SIG-M5 treated with dmso at 0.1 percent for 504 hours (cell line): ENCODE measurements around the gene HNRNPH1.
A peak's percentile ranks its signal among the peaks of the same experiment; 100 is the strongest.
"Not testable (repeated sequence)": the region's sequence is repeated elsewhere in the genome, so short reads cannot be mapped to it uniquely, and the experiment has no call there.

Experiments
- DNase-seq: peaks from one replicate; lab custom pipeline; 2025; ENCODE audit not compliant: unreplicated experiment; lab: John Stamatoyannopoulos, UW

HNRNPH1 gene, protein sequence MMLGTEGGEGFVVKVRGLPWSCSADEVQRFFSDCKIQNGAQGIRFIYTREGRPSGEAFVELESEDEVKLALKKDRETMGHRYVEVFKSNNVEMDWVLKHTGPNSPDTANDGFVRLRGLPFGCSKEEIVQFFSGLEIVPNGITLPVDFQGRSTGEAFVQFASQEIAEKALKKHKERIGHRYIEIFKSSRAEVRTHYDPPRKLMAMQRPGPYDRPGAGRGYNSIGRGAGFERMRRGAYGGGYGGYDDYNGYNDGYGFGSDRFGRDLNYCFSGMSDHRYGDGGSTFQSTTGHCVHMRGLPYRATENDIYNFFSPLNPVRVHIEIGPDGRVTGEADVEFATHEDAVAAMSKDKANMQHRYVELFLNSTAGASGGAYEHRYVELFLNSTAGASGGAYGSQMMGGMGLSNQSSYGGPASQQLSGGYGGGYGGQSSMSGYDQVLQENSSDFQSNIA

GRCh38 chr5:179623003-179623905, at the start of gene HNRNPH1:
Gene HNRNPH1, minus strand, starts transcription at chr5:179623671. Its CDS starts 538 bp downstream, at chr5:179623133.
- DNase-seq: peak; percentile 99

DNA sequence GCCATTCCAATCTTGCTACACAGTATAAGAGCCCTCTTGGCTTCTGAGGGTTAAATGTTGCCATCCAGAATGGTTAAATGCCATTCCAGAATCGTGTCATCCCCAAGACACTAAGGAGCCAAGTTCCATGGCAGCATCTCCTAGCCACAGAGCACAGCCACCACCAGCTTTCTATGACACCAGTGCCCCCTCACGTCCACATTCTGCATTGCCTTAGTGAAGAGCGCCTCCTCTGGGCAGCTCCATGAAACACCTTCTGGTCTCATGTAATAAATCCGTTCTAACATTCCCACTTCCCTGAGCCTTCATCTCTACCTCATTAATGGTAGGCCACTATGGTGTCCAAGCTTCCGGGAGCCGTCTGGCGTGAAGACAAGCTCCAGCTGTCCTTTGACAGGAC, 44.9 kb upstream of the HNRNPH1 start:
- DNase-seq: peak; percentile 82

DNA sequence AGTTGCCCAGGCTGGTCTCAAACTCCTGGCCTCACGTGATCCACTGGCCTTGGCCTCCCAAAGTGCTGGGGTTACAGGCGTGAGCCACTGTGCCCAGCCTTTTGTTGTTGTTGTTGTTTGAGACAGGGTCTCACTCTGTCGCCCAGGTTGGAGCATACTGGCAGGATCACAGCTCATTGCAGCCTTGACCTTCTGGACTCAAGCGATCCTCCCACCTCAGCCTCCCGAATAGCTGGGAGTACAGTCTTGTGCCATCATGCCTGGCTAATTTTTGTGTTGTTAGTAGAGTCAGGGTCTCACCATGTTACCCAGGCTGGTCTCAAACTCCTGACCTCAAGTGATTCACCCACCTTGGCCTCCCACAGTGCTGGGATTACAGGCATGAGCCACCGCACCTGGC, 38.2 kb upstream of the HNRNPH1 start:
- DNase-seq: not testable (repeated sequence)

DNA sequence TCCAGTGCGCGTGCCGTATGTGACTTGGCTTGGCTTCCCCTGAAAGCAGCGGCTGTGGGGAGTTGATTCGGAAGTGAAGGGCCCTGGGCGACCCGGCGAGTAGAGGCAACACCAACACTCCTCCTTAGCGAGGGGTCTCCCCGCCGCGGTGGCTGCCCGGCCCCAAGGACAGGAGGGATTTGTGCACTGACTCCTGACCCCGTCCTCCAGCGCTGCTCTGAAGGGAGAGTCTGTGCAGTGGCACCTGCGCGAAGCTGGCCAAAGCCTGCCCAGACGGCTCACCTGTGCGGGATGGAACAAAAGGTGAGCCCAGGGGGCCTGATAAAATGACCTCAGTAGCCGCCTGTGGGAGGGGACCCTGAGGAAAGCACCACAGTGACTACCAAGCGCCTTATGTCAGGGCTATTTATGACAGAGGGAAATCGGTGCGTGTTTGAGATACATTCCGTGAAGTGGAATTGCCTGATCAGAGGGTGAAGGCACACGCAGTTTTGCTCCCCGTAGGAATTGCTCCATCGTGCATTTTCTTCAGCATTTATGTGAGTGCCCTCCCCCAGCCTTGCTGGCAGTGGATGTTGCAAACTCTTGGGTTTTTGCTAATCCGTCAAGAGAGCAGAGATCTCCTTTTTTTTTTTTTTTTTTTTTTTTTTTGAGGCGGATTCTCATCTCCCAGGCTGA, 34.8 kb upstream of the HNRNPH1 start:
- peak; percentile 82 for DNase-seq

DNA sequence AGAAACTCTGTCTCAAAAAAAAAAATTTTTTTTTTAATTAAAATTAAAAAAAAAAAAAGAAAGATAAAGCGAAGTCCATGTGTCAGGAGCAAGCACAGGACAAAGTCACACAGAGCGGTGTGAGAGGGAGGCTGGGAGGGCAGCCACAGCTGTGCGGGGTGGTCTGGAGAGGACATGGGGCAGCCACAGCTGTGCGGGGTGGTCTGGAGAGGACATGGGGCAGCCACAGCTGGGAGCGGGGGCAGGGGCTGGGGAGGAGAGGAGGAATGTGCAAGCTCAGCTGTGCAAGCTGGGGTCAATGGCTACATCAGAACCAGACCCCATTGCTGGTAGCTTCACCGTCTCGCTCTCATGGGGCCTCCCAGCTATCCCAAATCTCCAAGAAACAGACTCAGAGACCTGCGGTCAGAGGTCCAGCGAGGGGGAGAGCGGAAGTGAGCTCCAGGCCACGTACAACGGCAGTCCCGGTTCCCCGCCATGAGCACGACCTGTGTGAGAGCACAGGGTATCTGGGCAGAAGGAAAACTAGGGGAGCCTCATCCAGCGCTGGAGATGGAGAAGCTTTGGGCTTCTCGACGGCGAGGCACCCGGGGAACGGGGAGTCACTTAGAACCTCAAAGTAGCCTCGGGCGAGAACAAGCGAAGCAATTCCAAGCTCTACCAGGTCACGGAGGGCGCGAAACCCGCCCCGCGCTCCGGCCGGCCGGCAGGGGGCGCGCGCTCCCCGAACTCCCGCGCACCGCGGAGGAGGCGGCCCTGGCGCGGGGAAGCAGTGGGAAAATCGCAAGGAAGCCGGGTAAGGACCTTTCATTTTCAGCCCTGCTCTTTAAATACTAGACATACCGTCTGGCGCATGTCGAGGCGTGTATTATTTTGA, 34.1 kb upstream of the HNRNPH1 start:
- DNase-seq: not testable (repeated sequence)

DNA sequence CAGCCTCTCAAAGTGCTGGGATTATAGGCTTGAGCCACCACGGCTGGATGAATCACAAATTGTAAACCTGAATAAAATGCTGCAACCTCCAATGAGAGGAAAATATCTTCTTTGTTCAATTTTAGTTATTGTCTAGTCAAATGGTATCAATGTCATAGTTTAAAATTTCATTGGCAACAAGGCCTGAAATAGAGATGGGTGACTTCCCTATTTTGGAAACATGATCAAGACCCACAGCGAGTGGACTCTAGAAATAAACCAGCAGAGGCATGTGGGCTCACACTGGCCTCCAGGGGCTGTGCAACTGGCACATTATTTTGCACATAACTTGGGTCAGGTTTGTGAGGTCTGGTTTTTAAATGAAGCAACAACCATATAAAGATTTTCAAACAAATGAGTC, 29.7 kb upstream of the HNRNPH1 start:
- peak; percentile 23 for DNase-seq

- not testable (repeated sequence) for DNase-seq
Observed at GRCh38 chr5:179650245-179650644, 26.8 kb upstream of the HNRNPH1 start.

DNA sequence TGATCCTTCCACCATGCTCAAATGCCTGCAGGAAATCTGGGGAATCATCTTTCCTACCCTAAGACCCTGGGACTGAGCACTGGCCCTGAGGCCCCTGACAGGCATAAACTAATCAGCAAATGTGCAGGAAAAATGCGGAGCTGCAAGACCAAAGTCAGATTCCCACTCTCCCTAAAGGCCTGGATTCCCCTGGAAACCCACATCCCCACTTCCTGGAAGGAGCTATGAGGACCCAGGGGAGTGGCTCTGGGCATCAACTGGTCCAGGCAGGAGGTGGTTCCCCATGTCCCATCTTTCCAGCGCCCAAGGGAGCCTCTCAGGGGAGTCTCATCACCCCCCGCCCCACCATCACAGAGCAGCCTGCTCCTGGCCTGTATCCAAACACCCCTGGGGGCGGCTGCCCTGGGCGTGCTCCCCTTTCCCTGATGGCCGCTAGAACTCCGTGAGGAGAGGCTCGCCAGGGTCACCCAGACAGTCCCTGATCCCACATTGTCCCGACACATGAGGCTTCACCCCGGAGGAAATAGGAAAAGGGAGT, 25.8 kb upstream of the HNRNPH1 start:
- not testable (repeated sequence) for DNase-seq

DNA sequence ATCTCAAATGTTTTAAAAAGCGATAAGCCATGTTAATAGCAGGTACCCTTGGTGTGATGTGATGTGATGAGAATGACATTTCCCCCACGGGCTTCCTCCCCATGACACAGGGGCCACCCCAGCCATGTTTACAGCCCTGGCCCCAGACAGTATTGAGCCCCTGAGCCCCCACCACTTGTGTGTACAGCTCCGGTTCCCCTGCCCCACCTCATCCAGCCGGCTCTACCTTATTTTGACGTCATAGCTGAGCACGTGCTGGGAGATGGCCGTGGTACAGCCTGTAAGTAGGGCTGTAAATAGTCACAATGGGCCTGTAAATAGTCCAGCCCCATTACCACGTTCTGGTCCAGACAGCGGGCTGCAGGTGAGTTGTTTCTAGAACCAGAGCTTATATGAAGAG, 24.9 kb upstream of the HNRNPH1 start:
- DNase-seq: no peak

DNA sequence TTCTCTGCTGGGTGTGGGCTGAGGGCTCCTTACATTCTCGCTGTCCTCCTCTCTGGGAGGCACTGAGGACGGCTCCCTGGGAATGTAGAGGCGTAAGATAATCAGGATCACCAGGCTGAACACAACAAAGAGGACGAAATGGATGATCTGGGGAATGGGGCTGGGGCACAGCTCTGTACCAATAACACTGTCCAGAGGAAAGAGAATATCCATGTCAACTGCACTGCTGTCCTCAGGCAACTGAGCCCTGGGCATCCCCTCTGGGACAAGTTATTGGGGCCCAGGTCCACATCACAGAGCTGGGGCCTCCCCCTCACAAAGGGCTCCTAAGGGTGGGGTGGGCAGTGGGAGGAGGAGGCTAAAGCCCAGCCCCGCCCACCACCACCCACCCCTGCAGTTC, 21.3 kb upstream of the HNRNPH1 start:
- not testable (repeated sequence) for DNase-seq

- DNase-seq: not testable (repeated sequence)
Observed at GRCh38 chr5:179643141-179643920, 19.9 kb upstream of the HNRNPH1 start.

GRCh38 chr5:179642626-179643025, 19.2 kb upstream of the HNRNPH1 start:
- DNase-seq: not testable (repeated sequence)

- not testable (repeated sequence) for DNase-seq
Observed at GRCh38 chr5:179641745-179642144, 18.3 kb upstream of the HNRNPH1 start.

DNA sequence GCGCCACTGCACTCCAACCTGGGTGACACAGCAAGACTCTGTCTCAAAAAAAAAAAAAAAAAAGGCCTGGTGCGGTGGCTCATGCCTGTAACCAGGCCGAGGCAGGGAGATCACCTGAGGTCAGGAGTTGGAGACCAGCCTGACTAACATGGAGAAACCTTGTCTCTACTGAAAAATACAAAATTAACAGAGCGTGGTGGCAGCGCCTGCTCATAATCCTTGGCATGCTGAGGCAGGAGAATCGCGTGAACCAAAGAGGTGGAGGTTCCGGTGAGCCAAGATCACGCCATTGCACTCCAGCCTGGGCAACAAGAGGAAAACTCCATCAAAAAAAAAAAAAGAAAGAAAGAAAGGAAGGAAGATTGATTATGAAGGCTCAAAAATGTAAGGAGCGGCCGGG, 15.8 kb upstream of the HNRNPH1 start:
- DNase-seq: not testable (repeated sequence)

- not testable (repeated sequence) for DNase-seq
Observed at GRCh38 chr5:179634370-179635172, 11.1 kb upstream of the HNRNPH1 start.

DNA sequence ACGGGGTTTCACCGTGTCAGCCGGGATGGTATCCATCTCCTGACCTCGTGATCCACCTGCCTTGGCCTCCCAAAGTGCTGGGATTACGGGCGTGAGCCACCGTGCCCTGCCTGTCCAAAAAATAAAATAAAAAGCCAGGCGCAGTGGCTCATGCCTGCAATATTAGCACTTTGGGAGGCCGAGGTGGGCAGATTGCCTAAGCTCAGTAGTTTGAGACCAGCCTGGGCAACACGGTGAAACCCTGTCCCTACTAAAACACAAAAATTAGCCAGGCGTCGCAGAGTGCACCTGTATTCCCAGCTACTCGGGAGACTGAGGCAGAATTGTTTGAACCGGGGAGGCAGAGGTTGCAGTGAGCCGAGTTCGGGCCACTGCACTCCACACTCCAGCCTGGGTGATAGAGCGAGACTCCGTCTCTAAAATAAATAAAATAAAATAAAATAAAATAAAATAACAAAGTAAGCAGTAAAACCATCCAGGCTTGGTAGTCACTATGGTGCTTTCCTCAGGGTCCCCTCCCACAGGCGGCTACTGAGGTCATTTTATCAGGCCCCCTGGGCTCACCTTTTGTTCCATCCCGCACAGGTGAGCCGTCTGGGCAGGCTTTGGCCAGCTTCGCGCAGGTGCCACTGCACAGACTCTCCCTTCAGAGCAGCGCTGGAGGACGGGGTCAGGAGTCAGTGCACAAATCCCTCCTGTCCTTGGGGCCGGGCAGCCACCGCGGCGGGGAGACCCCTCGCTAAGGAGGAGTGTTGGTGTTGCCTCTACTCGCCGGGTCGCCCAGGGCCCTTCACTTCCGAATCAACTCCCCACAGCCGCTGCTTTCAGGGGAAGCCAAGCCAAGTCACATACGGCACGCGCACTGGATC, 10.3 kb upstream of the HNRNPH1 start:
- not testable (repeated sequence) for DNase-seq

DNA sequence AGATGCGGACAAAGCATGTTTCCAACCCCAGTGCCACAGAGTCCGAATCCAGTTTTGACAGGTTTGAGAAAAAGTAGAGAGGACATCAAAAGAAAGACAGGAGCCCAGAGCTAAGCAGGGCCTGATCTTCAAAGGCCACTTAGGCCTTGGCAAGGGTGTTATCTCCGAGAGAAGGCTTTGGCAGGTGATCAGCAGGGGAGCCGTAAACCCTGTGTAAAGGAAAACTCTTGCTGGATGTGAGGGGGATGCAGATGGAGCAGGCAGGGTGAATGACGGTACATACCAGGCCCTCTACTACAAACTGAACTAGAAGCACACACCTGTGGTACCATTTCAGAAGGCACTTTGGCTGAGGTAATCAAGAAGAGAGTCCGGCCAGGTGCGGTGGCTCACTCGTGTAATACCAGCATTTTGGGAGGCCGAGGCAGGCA, 1.4 kb upstream of the HNRNPH1 start:
- DNase-seq: no peak
